ENCODE data around the gene LAMA2.

- no peak for TF ChIP-seq CTCF (IDR thresholded peaks at IDR 0.05)
- no peak for TF ChIP-seq POLR2A (IDR thresholded peaks at IDR 0.05)
Observed at GRCh38 chr6:129240492-129240853, 357.5 kb downstream of the LAMA2 start.

Measured in right lobe of liver (tissue), 4 donors.